ENCODE measurements around the gene CEP97.
A peak's percentile ranks its signal among the peaks of the same experiment; 100 is the strongest.
"Not testable (repeated sequence)": the region's sequence is repeated elsewhere in the genome, so short reads cannot be mapped to it uniquely, and the experiment has no call there.

CEP97 gene

DNA sequence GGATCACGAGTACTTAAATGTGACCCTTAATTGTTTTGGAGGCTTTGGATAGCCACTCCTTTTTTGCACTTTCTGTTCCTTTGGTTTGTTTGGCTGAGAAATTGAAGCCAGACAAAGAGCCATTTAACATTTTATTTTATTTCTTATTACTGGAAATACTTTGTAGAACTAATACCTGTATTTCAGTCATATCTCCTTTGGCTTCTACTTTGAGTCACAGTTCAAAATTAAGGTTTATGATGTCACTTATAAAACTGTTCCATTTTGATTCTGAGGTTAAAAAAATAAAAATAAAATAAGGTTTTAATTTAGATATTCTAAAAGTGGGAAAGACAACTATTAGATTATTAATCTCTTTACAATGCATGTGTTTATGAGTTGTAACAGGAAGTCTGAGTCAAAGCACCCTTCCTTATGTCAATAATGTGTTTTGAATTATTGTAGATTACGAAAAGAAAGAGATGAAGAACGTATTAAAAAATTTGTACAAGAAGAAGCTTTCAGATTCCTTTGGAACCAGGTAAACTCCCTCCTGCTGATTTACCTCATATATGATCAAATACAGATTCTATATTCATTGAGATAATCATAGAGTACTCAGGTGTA, 37.7 kb downstream of the CEP97 start:
- ChIA-PET CTCF (no interaction called here), POLR2A (no interaction called here)
- Histone ChIP-seq H3K9me3 (ENCODE audit: control insufficient read depth, insufficient read depth, low read depth, low read length) (no peaks in the 10 kb centered on the region), H3K27ac (ENCODE audit: extremely low read depth, low read depth, low read length) (no peak overlapping the region), H3K36me3 (ENCODE audit: control insufficient read depth in 2 of 2, insufficient read depth in 1 of 2, low read length in 2 of 2) (peaks cover 0 to 69% of the 10 kb centered on the region in 2 experiments), H3K4me1 (ENCODE audit: control insufficient read depth, insufficient read depth, low read length) (no peaks in the 10 kb centered on the region), H3K4me3 (ENCODE audit: low read depth, low read length) (no peak overlapping the region)
- TF ChIP-seq, protein P1, sequence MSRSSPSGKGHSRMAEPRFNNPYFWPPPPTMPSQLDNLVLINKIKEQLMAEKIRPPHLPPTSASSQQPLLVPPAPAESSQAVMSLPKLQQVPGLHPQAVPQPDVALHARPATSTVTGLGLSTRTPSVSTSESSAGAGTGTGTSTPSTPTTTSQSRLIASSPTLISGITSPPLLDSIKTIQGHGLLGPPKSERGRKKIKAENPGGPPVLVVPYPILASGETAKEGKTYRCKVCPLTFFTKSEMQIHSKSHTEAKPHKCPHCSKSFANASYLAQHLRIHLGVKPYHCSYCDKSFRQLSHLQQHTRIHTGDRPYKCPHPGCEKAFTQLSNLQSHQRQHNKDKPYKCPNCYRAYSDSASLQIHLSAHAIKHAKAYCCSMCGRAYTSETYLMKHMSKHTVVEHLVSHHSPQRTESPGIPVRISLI (tag by site-specific recombination; IDR thresholded peaks at IDR 0.05): no peak
- TF ChIP-seq SP3 (tag by site-specific recombination; IDR thresholded peaks at IDR 0.05) (no peak), ZNF529 (tag by site-specific recombination; IDR thresholded peaks at IDR 0.05; ENCODE audit: insufficient replicate concordance) (no peak), EGR2 (tag by site-specific recombination; IDR thresholded peaks at IDR 0.05; ENCODE audit: low read depth) (no peak), ZNF132 (tag by site-specific recombination; IDR thresholded peaks at IDR 0.05; ENCODE audit: borderline replicate concordance) (no peak), ZNF843 (tag by site-specific recombination; IDR thresholded peaks at IDR 0.05) (no peak), SCRT2 (tag by site-specific recombination; IDR thresholded peaks at IDR 0.05) (no peak), ZNF157 (tag by site-specific recombination; IDR thresholded peaks at IDR 0.05) (no peak)

DNA sequence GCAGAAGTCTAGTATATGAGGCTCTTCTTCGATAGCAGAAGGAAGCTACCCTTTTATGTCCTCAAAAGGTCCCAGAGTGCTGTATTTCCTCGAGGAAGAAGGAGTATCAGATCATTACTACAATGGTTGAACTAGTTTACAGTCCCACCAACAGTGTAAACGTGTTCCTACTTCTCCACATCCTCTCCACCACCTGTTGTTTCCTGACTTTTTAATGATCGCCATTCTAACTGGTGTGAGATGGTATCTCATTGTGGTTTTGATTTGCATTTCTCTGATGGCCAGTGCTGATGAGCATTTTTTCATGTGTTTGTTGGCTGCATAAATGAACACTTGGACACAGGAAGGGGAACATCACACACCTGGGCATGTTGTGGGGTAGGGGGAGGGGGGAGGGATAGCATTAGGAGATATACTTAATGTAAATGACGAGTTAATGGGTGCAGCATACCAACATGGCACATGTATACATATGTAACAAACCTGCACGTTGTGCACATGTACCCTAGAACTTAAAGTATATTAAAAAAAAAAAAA, 53.4 kb downstream of the CEP97 start:
- POLR2A ChIA-PET; CTCF ChIA-PET; H3K4me1 ChIP-seq (ENCODE audit: control insufficient read depth, insufficient read depth, low read length); H3K36me3 ChIP-seq (ENCODE audit: control insufficient read depth in 2 of 2, insufficient read depth in 1 of 2, low read length in 2 of 2); H3K9me3 ChIP-seq (ENCODE audit: control insufficient read depth, insufficient read depth, low read depth, low read length); H3K4me3 ChIP-seq (ENCODE audit: low read depth, low read length); H3K27ac ChIP-seq (ENCODE audit: extremely low read depth, low read depth, low read length): not testable (repeated sequence)
- peak; percentile 82 for TF ChIP-seq ZNF184 (tag by site-specific recombination; IDR thresholded peaks at IDR 0.05)
- TF ChIP-seq SCRT1 (tag by site-specific recombination; IDR thresholded peaks at IDR 0.05; ENCODE audit: borderline replicate concordance): 0 out of 2 replicates have a peak, but pooled peaks have one; percentile 31
- TF ChIP-seq SCRT2 (tag by site-specific recombination; IDR thresholded peaks at IDR 0.05): peak; percentile 88

DNA sequence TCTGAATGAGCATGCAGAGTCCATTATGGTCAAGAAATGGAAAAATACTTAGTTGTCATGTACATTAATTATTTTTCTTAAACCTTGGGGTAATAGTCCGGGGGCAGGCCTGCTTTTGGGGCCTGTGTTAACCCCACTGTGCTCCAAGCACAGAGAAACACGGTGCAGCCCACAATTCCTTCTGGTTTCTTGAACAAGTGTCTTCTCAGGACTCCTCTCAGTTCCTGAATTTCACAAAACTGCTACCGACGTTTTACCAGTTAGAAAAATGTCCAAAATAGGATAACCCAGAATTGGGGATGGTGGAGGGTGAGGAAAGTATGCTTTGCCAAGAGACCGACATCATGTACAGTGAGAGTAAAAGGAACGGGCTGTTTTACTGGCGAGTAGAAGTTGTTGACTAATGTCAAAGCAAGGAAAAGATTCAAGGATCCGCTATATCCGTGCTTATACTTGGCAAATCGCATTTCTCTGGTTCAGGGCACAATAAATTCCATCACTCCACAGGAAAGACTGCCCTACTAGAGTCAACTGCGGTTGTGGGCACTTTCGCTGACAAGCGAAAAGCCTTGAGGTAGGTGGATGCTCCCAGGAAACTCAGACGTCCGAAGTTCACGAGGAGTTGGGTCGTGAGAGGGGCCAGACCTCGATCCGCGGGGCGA, 54.1 kb downstream of the CEP97 start:
- ChIA-PET POLR2A (interaction anchor here (1.2 to 1.5 kb wide), 3 partner anchors 46 to 92 kb away, joined by 3 to 4 read pairs (median 4); partner anchors contain the start of genes CEP97 and RPL24), CTCF (interaction anchor here (0.6 kb wide), 1 partner anchor 403 kb away, joined by 4 read pairs; no protein-coding TSS in a partner anchor)
- Histone ChIP-seq H3K4me3 (ENCODE audit: low read depth, low read length) (peak overlapping the region; percentile 91), H3K4me1 (ENCODE audit: control insufficient read depth, insufficient read depth, low read length) (0 out of 2 replicates have a peak, but pooled peaks cover 2% of the 10 kb centered on the region), H3K9me3 (ENCODE audit: control insufficient read depth, insufficient read depth, low read depth, low read length) (no peaks in the 10 kb centered on the region), H3K36me3 (ENCODE audit: control insufficient read depth in 2 of 2, insufficient read depth in 1 of 2, low read length in 2 of 2) (peaks cover 9% of the 10 kb centered on the region in 2 experiments; a peak in 2 of 3 replicates), H3K27ac (ENCODE audit: extremely low read depth, low read depth, low read length) (peak overlapping the region; percentile 64; the same call in 1 of the 2 replicates)
- TF ChIP-seq PRDM1 (tag by site-specific recombination; IDR thresholded peaks at IDR 0.05): peak; percentile 78
- no peak for TF ChIP-seq ZNF623 (tag by site-specific recombination; IDR thresholded peaks at IDR 0.05)

DNA sequence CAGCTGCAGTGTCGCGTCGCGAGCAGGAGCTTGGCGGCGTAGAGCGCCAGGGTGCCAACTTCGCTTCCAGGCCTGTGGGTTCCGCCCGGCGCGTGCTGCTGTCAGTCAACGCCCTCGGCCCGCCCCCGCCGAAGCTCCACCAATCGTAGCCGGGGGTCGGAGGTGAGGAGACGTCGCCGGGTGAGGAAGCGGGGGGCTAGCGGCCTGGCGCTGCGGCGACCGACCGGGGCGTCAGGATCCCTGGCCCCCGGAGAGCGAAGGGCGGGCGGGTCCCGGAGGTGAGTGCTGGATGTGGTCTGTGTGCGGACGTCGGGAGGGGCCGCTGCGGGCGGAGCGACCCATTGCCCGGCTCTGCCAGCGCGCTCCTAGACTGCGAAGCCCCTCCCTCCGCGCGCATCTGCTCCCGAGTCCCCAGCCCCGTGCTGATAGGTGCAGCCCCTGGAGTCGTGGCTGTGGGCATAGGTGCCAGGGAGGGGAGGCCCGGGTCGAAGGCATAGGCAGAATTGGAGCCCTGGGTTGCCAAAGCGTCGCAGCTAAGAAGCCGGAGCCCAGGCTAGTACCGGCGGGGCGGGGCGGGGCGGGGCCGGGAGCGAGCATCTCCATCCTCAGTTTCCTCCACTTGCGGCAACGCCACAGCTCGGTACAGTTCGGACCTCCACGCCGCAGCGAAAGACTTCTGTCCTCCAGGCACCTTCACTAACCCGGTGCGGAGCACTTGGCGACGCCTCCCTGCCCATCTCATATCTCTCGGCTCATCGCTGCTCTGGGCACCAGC, 54.8 kb downstream of the CEP97 start, which contains the start of gene NXPE3:
Gene NXPE3 (plus strand): TSS at position 165 of the 775 bp plus-strand sequence. CDS start 6,386 bp downstream, outside the sequence.
- POLR2A ChIA-PET: interaction anchor here (1.2 to 1.5 kb wide), 3 partner anchors 46 to 93 kb away, joined by 3 to 4 read pairs (median 4); partner anchors contain the start of genes CEP97 and RPL24
- TF ChIP-seq ZNF707 (tag by site-specific recombination; IDR thresholded peaks at IDR 0.05) (no peak), RBAK (tag by site-specific recombination; IDR thresholded peaks at IDR 0.05) (no peak), ZBTB7A (tag by site-specific recombination; IDR thresholded peaks at IDR 0.05; ENCODE audit: low read depth) (no peak), ZNF660 (tag by site-specific recombination; IDR thresholded peaks at IDR 0.05) (no peak), YY1 (tag by site-specific recombination; IDR thresholded peaks at IDR 0.05) (no peak)
- TF ChIP-seq, protein P2, sequence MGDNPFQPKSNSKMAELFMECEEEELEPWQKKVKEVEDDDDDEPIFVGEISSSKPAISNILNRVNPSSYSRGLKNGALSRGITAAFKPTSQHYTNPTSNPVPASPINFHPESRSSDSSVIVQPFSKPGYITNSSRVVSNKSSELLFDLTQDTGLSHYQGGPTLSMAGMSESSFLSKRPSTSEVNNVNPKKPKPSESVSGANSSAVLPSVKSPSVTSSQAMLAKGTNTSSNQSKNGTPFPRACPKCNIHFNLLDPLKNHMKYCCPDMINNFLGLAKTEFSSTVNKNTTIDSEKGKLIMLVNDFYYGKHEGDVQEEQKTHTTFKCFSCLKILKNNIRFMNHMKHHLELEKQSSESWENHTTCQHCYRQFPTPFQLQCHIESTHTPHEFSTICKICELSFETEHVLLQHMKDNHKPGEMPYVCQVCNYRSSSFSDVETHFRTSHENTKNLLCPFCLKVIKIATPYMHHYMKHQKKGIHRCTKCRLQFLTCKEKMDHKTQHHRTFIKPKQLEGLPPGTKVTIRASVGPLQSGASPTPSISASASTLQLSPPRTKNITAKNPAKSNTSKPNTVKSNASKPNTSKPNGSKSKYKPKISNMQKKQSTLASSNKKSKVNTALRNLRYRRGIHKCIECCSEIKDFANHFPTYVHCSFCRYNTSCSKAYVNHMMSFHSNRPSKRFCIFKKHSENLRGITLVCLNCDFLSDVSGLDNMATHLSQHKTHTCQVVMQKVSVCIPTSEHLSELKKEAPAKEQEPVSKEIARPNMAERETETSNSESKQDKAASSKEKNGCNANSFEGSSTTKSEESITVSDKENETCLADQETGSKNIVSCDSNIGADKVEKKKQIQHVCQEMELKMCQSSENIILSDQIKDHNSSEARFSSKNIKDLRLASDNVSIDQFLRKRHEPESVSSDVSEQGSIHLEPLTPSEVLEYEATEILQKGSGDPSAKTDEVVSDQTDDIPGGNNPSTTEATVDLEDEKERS (tag by site-specific recombination; IDR thresholded peaks at IDR 0.05): no peak
- TF ChIP-seq, protein P3, sequence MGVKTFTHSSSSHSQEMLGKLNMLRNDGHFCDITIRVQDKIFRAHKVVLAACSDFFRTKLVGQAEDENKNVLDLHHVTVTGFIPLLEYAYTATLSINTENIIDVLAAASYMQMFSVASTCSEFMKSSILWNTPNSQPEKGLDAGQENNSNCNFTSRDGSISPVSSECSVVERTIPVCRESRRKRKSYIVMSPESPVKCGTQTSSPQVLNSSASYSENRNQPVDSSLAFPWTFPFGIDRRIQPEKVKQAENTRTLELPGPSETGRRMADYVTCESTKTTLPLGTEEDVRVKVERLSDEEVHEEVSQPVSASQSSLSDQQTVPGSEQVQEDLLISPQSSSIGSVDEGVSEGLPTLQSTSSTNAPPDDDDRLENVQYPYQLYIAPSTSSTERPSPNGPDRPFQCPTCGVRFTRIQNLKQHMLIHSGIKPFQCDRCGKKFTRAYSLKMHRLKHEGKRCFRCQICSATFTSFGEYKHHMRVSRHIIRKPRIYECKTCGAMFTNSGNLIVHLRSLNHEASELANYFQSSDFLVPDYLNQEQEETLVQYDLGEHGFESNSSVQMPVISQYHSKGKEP (tag by site-specific recombination; IDR thresholded peaks at IDR 0.05): no peak

More for the DNA sequence above, 54.8 kb downstream of the CEP97 start, which contains the start of gene NXPE3:
- no peaks in the 10 kb centered on the region for H3K9me3 ChIP-seq (ENCODE audit: control insufficient read depth, insufficient read depth, low read depth, low read length)
- peaks cover 12 to 16% of the 10 kb centered on the region in 2 experiments for H3K36me3 ChIP-seq (ENCODE audit: control insufficient read depth in 2 of 2, insufficient read depth in 1 of 2, low read length in 2 of 2)
- H3K4me1 ChIP-seq (ENCODE audit: control insufficient read depth, insufficient read depth, low read length): 0 out of 2 replicates have a peak, but pooled peaks cover 2% of the 10 kb centered on the region
- CTCF ChIA-PET: interaction anchor here (0.6 kb wide), 1 partner anchor 402 kb away, joined by 4 read pairs; no protein-coding TSS in a partner anchor
- H3K4me3 ChIP-seq (ENCODE audit: low read depth, low read length): peak within 1 kb of the TSS; percentile 91
- peak within 1 kb of the TSS; percentile 64 for H3K27ac ChIP-seq (ENCODE audit: extremely low read depth, low read depth, low read length)

Measured in HEK293 (cell line).